Measurements from ENCODE around the gene ITGB3.

The ITGB3 gene

DNA sequence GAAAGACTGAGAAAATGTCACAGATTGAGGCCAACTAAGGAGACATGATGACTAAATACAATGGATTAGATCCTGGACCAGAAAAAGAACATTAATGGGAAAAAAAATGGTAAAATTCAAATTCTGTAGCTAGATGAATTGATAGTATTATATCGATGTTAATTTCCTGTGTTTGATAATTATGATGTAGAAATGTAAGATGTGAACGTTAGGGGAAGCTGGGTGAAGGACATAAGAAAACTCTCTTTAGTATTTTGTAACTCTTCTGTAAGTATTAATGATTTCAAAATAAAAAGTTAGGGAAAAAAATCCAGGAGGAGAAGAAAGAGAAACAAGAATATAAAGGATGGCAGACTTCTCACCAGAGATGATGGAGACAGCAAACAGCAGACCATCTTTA is 2.8 kb upstream of the ITGB3 start:
- Histone ChIP-seq H3K27me3 (ENCODE audit: control insufficient read depth, insufficient read depth, low read length) (peaks cover 36% of the 10 kb centered on the region), H3K36me3 (ENCODE audit: control insufficient read depth, insufficient read depth, low read length) (no peaks in the 10 kb centered on the region), H3K27ac (ENCODE audit: low read depth, low read length) (no peak overlapping the region), H3K9ac (ENCODE audit: low read length) (no peak overlapping the region), H3K4me3 (ENCODE audit: low read depth, low read length) (no peak overlapping the region), H3K9me3 (ENCODE audit: control insufficient read depth, insufficient read depth, low read depth, low read length) (no peaks in the 10 kb centered on the region), H3K4me1 (ENCODE audit: control insufficient read depth, insufficient read depth, low read length) (peaks cover 12% of the 10 kb centered on the region)

DNA sequence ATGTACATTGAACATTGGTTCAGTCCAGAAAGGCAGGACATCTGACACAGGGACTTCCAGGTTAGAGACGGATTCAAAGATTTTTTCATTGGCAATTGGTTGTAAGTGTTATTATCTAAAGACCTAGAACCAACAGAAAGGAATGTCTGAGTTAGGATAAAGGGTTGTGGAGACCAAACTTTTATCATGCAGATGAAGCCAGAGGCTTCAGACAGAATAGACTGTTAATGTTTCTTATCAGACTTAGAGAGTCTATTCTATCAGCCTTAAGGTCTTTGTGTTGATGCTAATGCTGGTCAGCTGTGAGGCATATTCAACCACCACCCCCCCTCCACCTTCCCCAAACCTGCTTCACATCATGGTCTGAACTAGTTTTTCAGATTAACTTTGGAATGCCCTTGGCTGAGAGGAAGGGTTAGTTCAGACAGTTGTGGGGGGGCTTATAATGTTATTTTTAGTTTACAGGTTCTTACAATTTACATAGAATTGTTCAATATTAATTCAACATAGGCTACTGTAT is 2.1 kb upstream of the ITGB3 start:
- Histone ChIP-seq H3K4me1 (ENCODE audit: control insufficient read depth, insufficient read depth, low read length) (peaks cover 12% of the 10 kb centered on the region), H3K9ac (ENCODE audit: low read length) (no peak overlapping the region), H3K27ac (ENCODE audit: low read depth, low read length) (no peak overlapping the region), H3K4me3 (ENCODE audit: low read depth, low read length) (no peak overlapping the region), H3K36me3 (ENCODE audit: control insufficient read depth, insufficient read depth, low read length) (no peaks in the 10 kb centered on the region), H3K9me3 (ENCODE audit: control insufficient read depth, insufficient read depth, low read depth, low read length) (no peaks in the 10 kb centered on the region), H3K27me3 (ENCODE audit: control insufficient read depth, insufficient read depth, low read length) (peaks cover 42% of the 10 kb centered on the region)

DNA sequence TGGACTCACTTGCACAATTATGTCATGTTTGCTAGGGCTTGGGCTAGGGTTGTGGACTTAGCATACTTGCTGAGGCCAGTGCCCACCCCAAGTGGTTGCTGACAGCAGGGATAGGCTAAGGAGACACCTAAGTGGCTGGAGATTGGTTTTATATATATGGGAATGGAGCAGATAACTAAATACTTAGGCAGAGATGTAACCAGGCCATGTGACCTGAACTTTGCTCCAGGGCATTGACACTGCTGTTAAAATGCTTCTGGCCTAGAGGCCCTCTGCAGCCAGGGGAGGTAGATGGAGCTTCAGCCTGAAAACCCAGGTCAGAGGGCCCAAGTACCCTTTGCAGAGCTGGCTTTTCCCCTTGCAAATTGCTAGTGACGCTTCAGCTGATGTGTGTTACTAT is 1.4 kb upstream of the ITGB3 start:
- no peak overlapping the region for H3K4me3 ChIP-seq (ENCODE audit: low read depth, low read length)
- H3K36me3 ChIP-seq (ENCODE audit: control insufficient read depth, insufficient read depth, low read length) = no peaks in the 10 kb centered on the region
- H3K27ac ChIP-seq (ENCODE audit: low read depth, low read length) = no peak overlapping the region
- no peak overlapping the region for H3K9ac ChIP-seq (ENCODE audit: low read length)
- peaks cover 12% of the 10 kb centered on the region for H3K4me1 ChIP-seq (ENCODE audit: control insufficient read depth, insufficient read depth, low read length)
- no peaks in the 10 kb centered on the region for H3K9me3 ChIP-seq (ENCODE audit: control insufficient read depth, insufficient read depth, low read depth, low read length)
- H3K27me3 ChIP-seq (ENCODE audit: control insufficient read depth, insufficient read depth, low read length) = peaks cover 50% of the 10 kb centered on the region

DNA sequence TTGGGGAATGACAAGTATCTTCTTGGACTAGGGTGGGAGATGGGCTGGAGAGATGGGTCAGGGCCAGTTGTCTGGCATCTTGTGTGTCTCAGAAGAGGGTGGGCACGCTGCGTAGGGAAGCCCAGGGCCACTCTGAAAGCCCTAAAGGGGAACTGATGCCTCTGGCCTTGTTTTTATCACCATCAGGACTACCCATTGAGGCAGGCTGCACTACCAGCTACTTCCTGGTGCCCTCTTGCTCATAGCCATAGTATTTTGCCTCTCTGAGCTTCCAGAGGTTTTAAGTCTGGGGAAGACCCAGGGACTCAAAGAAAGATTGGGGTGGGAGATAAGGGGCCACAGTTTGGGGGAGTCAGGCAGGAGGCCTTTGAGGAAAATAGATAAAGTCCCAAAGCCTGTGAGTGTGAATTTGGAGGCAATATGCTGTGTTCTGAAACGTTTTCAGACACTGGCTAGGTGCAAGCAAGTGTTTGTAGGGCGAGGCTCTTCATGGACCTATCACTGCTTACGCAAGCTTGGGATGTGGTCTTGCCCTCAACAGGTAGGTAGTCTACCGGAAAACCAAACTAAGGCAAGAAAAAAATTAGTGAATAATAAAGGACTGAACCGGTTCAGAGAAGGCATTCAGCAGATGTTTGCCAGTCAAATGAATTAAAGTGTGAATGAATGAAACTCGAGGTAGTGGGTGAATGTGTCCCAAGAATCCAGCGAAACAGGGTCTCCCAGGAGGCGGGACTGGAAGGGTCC is 688 bp upstream of the ITGB3 start:
- no peaks in the 10 kb centered on the region for H3K36me3 ChIP-seq (ENCODE audit: control insufficient read depth, insufficient read depth, low read length)
- H3K27ac ChIP-seq (ENCODE audit: low read depth, low read length) = no peak overlapping the region
- H3K4me1 ChIP-seq (ENCODE audit: control insufficient read depth, insufficient read depth, low read length) = peaks cover 12% of the 10 kb centered on the region
- H3K27me3 ChIP-seq (ENCODE audit: control insufficient read depth, insufficient read depth, low read length) = peaks cover 57% of the 10 kb centered on the region
- no peaks in the 10 kb centered on the region for H3K9me3 ChIP-seq (ENCODE audit: control insufficient read depth, insufficient read depth, low read depth, low read length)
- H3K9ac ChIP-seq (ENCODE audit: low read length) = no peak overlapping the region
- peak overlapping the region; percentile 83 for H3K4me3 ChIP-seq (ENCODE audit: low read depth, low read length)

DNA sequence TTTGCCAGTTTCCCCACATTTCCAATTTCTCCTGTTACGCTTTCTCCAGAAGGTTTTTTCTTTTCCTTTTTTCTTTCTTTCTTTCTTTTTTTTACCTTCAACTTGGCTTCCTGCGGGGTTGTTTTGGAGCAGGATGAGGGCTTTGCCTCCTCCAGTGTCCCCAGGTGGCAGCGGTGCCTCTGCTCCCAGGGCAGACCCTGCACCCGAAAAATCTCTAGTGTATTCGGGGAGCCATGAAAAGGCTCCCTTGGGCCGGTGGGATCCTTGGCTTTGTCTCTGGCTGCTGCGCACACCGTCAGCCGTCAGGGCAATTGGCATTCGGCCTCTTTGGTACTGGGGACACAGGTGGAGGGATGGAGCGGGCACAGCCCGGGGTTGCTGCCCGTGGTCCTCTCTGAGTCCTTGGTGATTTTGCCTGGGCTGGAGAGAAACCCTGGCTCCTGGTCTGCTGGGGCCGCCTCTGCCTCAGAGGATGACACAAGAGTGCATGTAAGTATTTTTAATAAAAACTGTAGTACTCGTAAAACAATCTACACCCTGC is 846 bp downstream of the ITGB3 start:
- no peaks in the 10 kb centered on the region; the same call in 1 of the 2 replicates for H3K9me3 ChIP-seq (ENCODE audit: control insufficient read depth, insufficient read depth, low read depth, low read length)
- peak overlapping the region; percentile 83 for H3K4me3 ChIP-seq (ENCODE audit: low read depth, low read length)
- no peaks in the 10 kb centered on the region for H3K36me3 ChIP-seq (ENCODE audit: control insufficient read depth, insufficient read depth, low read length)
- H3K4me1 ChIP-seq (ENCODE audit: control insufficient read depth, insufficient read depth, low read length) = peaks cover 12% of the 10 kb centered on the region
- no peak overlapping the region for H3K9ac ChIP-seq (ENCODE audit: low read length)
- peaks cover 59% of the 10 kb centered on the region for H3K27me3 ChIP-seq (ENCODE audit: control insufficient read depth, insufficient read depth, low read length)
- H3K27ac ChIP-seq (ENCODE audit: low read depth, low read length) = no peak overlapping the region

DNA sequence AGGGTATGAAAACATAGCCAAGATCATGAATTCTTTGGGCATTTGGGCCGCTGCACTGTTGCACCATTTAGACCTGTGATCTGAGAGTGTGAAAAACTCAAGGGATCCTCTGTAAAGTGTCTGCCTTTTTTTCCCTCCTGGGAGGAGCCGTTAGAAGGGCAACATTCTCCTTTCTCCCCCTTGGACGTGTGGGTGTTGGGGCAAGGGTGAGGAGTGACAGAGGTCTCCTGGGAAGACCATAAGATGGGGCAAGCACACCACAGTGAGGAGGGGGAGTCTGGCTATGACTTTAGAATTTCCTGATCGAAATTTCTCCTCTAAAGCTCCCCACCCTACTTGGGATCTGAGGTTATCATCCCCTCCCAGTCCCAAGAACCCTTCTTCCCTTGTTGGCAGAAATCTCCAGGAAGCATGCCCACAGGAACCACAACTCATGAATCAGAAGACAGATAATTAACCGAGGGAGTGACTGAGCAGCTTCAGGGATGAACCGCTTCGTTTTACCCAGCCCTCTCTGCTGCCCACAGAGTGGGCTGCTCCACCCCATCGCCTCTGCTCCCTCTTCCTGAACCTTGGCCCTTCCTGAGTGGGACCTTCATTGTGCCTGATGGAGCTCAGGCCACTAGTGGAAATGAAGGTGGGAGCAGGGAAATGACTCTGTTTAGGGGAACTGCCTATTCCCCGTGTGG is 4.2 kb downstream of the ITGB3 start:
- Histone ChIP-seq H3K9me3 (ENCODE audit: control insufficient read depth, insufficient read depth, low read depth, low read length) (no peaks in the 10 kb centered on the region; the same call in 1 of the 2 replicates), H3K36me3 (ENCODE audit: control insufficient read depth, insufficient read depth, low read length) (no peaks in the 10 kb centered on the region), H3K4me1 (ENCODE audit: control insufficient read depth, insufficient read depth, low read length) (no peaks in the 10 kb centered on the region), H3K27ac (ENCODE audit: low read depth, low read length) (no peak overlapping the region), H3K27me3 (ENCODE audit: control insufficient read depth, insufficient read depth, low read length) (peaks cover 52% of the 10 kb centered on the region), H3K9ac (ENCODE audit: low read length) (no peak overlapping the region), H3K4me3 (ENCODE audit: low read depth, low read length) (no peak overlapping the region)

DNA sequence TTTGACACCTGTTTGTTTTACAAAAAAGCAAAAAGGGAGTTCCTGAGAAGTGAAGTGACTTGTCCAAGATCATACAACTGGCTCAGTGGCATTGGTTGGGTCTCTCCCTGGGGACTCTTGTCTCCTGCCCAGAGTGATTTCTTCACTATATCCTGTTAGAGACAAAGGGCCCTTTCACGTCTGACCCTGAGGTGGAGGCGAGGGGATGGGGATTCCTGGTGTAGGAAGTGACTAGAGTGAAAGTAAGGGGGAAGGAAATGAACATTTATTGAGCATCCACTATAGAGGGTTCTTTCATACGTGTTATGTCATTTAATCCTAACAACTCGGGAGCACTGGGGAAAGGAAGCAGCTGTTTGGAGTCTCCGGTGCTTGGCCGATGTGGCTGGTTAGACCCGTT is 9.0 kb downstream of the ITGB3 start:
- H3K9ac ChIP-seq (ENCODE audit: low read length) = no peak overlapping the region
- H3K4me1 ChIP-seq (ENCODE audit: control insufficient read depth, insufficient read depth, low read length) = no peaks in the 10 kb centered on the region
- H3K27ac ChIP-seq (ENCODE audit: low read depth, low read length) = no peak overlapping the region
- no peaks in the 10 kb centered on the region; the same call in 1 of the 2 replicates for H3K9me3 ChIP-seq (ENCODE audit: control insufficient read depth, insufficient read depth, low read depth, low read length)
- no peaks in the 10 kb centered on the region for H3K36me3 ChIP-seq (ENCODE audit: control insufficient read depth, insufficient read depth, low read length)
- H3K4me3 ChIP-seq (ENCODE audit: low read depth, low read length) = no peak overlapping the region
- peaks cover 6% of the 10 kb centered on the region for H3K27me3 ChIP-seq (ENCODE audit: control insufficient read depth, insufficient read depth, low read length)

DNA sequence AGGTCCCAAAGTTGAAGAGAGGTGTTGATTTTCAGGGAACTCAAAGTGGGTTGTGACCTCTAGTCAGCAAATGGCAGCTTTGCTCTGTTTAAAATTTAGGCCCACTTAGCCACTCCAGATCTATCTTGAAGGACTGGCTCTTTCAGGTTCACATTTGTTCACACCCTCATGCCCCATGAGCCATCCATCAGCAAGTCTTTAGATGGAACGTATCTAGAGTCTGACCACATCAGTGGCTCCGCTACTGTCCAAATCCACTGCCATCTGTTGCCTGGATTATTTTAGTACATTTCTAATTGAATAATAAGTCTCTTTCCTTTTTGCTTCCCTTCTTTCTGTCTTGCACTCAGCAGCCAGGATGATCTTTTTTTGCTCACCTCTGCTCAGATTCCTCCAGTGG is 10.5 kb downstream of the ITGB3 start:
- no peaks in the 10 kb centered on the region for H3K4me1 ChIP-seq (ENCODE audit: control insufficient read depth, insufficient read depth, low read length)
- no peak overlapping the region for H3K9ac ChIP-seq (ENCODE audit: low read length)
- H3K27ac ChIP-seq (ENCODE audit: low read depth, low read length) = no peak overlapping the region
- H3K9me3 ChIP-seq (ENCODE audit: control insufficient read depth, insufficient read depth, low read depth, low read length) = peaks cover 9% of the 10 kb centered on the region; the same call in 1 of the 2 replicates
- H3K27me3 ChIP-seq (ENCODE audit: control insufficient read depth, insufficient read depth, low read length) = no peaks in the 10 kb centered on the region
- no peaks in the 10 kb centered on the region for H3K36me3 ChIP-seq (ENCODE audit: control insufficient read depth, insufficient read depth, low read length)
- H3K4me3 ChIP-seq (ENCODE audit: low read depth, low read length) = no peak overlapping the region

DNA sequence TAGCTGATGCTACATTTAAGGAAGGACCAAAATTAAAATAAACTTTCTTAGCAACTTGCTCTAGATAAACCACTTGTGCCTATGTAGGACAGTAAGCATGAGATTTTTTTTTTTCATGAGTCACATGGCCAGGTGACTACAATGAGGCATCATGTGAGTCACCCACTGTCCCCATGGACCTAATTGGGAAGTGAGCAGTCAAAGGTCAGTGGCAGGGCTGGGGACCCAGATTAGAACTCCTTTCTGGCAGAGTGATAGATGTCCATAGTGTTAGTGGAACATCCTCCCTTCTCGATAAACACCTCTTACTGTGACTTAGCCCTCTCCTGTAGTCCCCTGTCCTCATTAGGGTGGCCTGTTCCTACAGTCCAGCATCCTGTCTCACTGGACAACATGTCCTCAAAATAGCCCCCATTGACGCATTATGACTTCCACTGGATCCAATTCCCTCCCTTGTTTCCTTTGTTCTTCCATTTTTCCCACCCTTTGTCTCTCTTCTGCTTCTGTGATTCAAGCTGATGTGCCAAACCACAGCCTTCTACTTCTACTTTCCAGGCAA is 12.4 kb downstream of the ITGB3 start:
- Histone ChIP-seq H3K27me3 (ENCODE audit: control insufficient read depth, insufficient read depth, low read length) (no peaks in the 10 kb centered on the region), H3K36me3 (ENCODE audit: control insufficient read depth, insufficient read depth, low read length) (no peaks in the 10 kb centered on the region), H3K4me3 (ENCODE audit: low read depth, low read length) (no peak overlapping the region), H3K9me3 (ENCODE audit: control insufficient read depth, insufficient read depth, low read depth, low read length) (peaks cover 14% of the 10 kb centered on the region; the same call in 1 of the 2 replicates), H3K27ac (ENCODE audit: low read depth, low read length) (no peak overlapping the region), H3K9ac (ENCODE audit: low read length) (no peak overlapping the region), H3K4me1 (ENCODE audit: control insufficient read depth, insufficient read depth, low read length) (no peaks in the 10 kb centered on the region)

DNA sequence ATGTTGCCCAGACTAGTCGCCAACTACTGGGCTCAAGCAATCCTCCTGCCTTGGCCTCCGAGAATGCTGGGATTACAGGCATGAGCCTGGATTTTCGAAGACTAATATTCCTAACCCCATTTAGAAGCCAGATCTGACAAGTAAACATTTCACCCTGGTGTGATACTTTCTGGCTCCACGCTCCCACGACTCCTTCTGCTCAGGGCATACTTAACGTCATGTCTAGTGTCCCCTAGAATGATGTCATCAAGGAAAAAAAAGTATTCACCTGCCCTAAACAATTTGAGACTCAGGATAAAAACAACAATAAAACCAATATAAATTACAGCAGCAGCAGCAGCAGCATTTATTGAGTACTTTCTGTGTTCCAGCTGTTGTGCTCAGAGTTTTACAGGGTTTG is 13.2 kb downstream of the ITGB3 start:
- H3K4me3 ChIP-seq (ENCODE audit: low read depth, low read length) = no peak overlapping the region
- H3K27ac ChIP-seq (ENCODE audit: low read depth, low read length) = no peak overlapping the region
- H3K4me1 ChIP-seq (ENCODE audit: control insufficient read depth, insufficient read depth, low read length) = no peaks in the 10 kb centered on the region
- H3K9me3 ChIP-seq (ENCODE audit: control insufficient read depth, insufficient read depth, low read depth, low read length) = peaks cover 14% of the 10 kb centered on the region; the same call in 1 of the 2 replicates
- H3K9ac ChIP-seq (ENCODE audit: low read length) = no peak overlapping the region
- no peaks in the 10 kb centered on the region for H3K36me3 ChIP-seq (ENCODE audit: control insufficient read depth, insufficient read depth, low read length)
- H3K27me3 ChIP-seq (ENCODE audit: control insufficient read depth, insufficient read depth, low read length) = no peaks in the 10 kb centered on the region

Measured in HUES6 (cell line).